Rectal smooth muscle tissue (tissue), 1 donor: Measurements from ENCODE around the gene P2RX3.

Experiments
- H3K27ac ChIP-seq: one replicate; pipeline ENCODE4 v1.7.0; 2013; ENCODE audit warnings: low read depth, low read length, inconsistent platforms
- H3K27me3 ChIP-seq: one replicate; pipeline ENCODE4 v1.7.0; 2013; ENCODE audit warnings: low read length; ENCODE audit not compliant: control insufficient read depth, insufficient read depth
- H3K36me3 ChIP-seq: one replicate; pipeline ENCODE4 v1.7.0; 2013; ENCODE audit warnings: low read length; ENCODE audit not compliant: control insufficient read depth, insufficient read depth
- H3K4me1 ChIP-seq: one replicate; pipeline ENCODE4 v1.7.0; 2013; ENCODE audit warnings: low read length; ENCODE audit not compliant: control insufficient read depth, insufficient read depth
- H3K4me3 ChIP-seq: one replicate; pipeline ENCODE4 v1.7.0; 2013; ENCODE audit warnings: low read length
- H3K9ac ChIP-seq: one replicate; pipeline ENCODE4 v1.7.0; 2013; ENCODE audit warnings: low read length

The P2RX3 gene

DNA sequence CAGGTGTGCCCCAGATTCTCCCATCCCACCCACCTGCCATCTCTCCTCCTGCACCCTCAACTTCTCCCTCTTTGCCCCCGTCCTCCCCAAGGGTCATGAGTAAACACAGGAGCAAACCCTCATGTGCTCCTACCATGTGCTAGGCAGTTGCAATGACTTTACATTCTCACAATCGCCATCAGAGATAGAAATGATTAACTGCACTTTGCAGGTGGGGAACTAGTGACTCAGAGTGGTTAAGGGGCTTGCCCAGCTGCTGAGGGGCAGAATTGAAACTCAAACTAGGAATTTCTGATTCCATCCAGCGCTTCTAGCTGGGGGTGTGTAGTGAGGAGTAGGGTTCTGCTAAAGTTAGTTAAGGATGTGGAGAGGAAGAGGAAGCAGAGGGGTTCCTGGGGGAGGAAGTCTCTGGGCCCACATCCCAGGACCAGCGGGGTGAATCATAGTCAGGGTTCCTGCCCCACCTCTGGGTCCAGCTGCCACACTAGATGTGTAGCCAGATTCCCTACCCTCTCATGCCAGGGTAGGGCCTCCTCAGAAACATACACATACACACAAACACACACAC lies 68.3 kb downstream of the P2RX3 start:
- Histone ChIP-seq H3K9ac (no peak overlapping the region), H3K4me1 (no peaks in the 10 kb centered on the region), H3K27me3 (no peaks in the 10 kb centered on the region), H3K36me3 (peaks cover 8% of the 10 kb centered on the region), H3K4me3 (no peak overlapping the region), H3K27ac (no peak overlapping the region)

DNA sequence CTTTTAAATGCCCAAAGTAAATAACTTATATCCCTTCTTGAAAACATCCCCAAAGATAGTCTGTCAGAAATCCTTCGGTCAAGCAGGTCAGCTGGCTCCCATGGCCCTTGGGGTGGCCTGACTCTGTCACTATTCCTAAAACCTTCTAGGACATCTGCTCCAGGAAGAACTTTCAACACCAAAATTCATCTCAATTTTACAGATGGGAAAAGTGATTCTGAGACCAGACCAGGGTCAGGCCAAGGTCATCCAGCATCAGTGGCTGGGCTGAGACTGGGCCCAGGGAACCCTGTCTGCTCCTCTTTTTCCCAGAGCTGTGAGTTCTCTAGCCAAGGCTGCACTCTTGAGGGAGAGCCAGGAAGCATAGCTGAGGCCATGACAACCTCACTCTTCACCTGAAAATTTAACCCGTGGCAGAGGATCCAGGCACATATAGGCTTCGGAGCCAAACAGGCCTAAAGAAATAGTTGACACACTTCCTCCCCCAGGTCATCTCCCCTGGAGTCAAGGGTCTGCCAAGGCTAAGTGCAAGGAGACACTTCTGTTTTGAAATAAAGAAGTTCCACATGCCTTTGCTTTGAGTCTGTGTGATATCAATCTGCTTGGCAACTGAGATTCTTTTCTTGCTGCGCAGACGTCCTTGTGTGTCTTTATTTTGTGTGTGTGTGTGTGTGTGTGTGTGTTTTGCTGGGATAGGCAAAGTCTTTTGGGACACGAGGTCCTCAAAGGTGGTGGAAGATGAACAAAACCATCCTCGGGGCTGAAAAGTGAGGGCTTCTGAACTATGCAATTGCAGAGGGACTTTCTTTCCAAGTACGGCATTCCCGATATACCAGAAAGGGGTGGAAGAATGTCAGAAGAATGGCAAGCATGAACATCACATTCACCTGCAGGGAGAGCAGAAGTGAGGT lies 69.1 kb downstream of the P2RX3 start:
- no peak overlapping the region for H3K9ac ChIP-seq
- H3K4me3 ChIP-seq = no peak overlapping the region
- no peaks in the 10 kb centered on the region for H3K27me3 ChIP-seq
- no peaks in the 10 kb centered on the region for H3K4me1 ChIP-seq
- H3K36me3 ChIP-seq = peaks cover 8% of the 10 kb centered on the region
- H3K27ac ChIP-seq = no peak overlapping the region

DNA sequence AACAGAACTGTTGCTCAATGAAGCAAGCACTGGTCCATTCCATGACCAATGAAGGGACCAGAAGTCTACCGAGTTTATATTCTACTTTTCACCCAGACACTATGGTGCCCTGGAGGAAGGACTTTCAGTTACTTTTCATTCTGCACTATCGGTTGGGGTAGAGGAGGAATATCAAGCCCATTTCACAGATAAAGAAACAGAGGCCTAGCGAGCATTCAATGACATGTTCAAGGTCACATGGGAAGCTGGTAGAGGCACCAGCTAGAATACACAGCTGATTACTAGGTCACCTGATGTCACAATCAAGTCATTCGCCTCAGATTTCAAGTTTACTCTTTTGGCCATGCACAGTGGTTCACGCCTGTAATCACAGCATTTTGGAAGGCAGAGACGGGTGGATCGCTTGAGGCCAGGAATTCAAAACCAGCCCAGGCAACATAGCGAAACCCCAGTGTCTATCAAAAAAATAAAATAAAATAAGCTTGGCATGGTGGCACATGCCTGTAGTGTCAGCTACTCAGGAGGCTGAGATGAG lies 69.9 kb downstream of the P2RX3 start:
- no peak overlapping the region for H3K9ac ChIP-seq
- no peak overlapping the region for H3K27ac ChIP-seq
- no peaks in the 10 kb centered on the region for H3K4me1 ChIP-seq
- no peak overlapping the region for H3K4me3 ChIP-seq
- peaks cover 8% of the 10 kb centered on the region for H3K36me3 ChIP-seq
- no peaks in the 10 kb centered on the region for H3K27me3 ChIP-seq

DNA sequence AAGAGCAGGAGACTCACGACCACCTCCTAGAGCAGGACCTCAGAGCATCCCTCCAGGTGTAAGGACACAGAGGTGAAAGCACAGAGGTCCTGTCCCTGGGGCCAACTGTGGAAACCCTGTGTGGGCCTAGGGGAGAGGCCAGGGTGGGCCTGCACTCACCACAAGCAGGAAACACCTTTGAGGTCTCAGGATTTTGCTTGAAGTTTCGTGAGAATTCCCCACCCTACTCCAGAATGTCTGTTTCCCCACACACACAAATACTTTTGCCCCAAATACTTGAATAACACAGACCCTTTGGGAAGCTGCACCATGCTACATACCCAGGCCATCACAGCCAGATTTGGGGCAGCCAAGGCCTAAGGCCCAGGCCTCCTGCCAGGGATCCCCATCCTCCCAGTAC lies 70.6 kb downstream of the P2RX3 start:
- Histone ChIP-seq H3K27me3 (no peaks in the 10 kb centered on the region), H3K27ac (no peak overlapping the region), H3K4me3 (no peak overlapping the region), H3K4me1 (no peaks in the 10 kb centered on the region), H3K9ac (no peak overlapping the region), H3K36me3 (peaks cover 12% of the 10 kb centered on the region)

DNA sequence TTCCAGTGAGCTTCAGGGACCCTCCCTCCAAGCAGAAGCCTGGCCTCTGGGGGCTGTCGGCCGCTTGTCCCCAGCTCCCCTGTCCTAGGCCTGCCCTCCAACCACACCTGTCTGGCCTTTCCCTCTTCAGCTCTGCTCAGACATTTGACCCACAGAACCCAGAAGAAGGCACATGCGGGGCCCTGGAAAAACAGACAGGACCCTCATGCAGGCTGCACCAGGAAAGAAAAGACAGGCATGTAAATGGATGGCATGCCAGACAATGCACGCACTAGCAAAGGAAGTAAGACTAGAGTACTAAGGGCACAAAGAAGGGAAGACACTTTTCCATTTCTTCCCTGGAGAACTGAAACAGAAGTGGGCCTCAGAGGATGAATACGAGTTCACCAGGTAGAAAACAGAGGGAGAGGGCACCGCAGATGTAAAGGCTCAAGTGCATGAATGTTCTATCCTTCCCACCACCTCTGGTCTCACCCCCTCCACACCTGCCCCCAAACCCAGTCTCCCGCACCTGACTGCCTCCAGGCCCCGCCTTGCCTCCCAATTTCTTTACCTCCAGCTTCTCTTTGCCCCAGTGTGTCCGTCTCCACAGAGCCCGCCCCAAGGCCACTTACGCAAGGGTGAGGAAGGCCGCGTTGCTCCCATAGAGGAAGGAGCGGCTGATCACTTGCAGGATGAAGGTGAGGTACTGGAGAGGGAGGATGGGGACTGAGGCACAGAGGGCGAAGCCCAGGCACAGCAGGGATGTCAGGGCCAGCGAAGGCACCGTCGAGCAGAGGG lies 71.4 kb downstream of the P2RX3 start:
- Histone ChIP-seq H3K4me1 (no peaks in the 10 kb centered on the region), H3K4me3 (no peak overlapping the region), H3K9ac (no peak overlapping the region), H3K36me3 (peaks cover 15% of the 10 kb centered on the region), H3K27me3 (no peaks in the 10 kb centered on the region), H3K27ac (no peak overlapping the region)

DNA sequence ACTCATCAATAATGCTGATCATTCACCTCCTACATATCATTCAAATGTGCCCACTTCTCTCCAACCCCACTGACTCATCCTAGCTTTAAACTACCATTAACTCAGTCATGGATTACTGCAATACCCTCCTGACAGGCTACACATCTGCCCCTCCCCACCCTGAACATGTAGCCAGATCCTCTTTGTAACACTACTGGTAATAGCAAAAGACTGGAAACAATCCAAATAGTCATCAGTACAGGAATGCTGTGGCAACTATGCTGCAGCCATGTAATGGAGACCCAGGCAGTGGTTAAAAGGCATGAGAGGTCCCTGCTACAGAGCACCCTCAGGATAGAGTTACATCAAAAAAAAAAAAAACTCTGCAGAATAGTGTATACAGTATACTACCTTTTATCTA lies 72.1 kb downstream of the P2RX3 start:
- Histone ChIP-seq H3K9ac (no peak overlapping the region), H3K4me3 (no peak overlapping the region), H3K27me3 (no peaks in the 10 kb centered on the region), H3K4me1 (no peaks in the 10 kb centered on the region), H3K36me3 (peaks cover 23% of the 10 kb centered on the region), H3K27ac (no peak overlapping the region)

DNA sequence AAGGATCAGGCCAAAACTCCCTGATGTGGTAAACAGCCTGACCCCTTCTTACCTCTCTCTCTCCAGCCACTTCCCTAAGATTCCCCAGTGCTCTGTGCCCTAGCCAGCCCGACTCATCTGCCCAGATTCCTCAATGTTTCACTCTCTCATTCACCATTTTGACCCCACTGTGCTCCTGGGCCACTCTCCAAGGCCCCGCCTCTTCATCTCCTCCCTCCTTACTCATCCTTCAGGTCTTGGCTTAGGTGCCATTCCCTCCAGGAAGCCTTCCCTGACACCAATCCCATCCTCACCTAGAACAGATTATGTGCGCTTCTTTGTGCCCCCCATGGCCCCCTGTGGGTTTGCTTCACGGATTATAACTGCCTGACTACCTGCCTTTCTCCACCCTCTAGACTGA lies 75.5 kb downstream of the P2RX3 start:
- Histone ChIP-seq H3K27me3 (no peaks in the 10 kb centered on the region), H3K27ac (no peak overlapping the region), H3K9ac (no peak overlapping the region), H3K4me1 (no peaks in the 10 kb centered on the region), H3K4me3 (no peak overlapping the region), H3K36me3 (peaks cover 29% of the 10 kb centered on the region)

DNA sequence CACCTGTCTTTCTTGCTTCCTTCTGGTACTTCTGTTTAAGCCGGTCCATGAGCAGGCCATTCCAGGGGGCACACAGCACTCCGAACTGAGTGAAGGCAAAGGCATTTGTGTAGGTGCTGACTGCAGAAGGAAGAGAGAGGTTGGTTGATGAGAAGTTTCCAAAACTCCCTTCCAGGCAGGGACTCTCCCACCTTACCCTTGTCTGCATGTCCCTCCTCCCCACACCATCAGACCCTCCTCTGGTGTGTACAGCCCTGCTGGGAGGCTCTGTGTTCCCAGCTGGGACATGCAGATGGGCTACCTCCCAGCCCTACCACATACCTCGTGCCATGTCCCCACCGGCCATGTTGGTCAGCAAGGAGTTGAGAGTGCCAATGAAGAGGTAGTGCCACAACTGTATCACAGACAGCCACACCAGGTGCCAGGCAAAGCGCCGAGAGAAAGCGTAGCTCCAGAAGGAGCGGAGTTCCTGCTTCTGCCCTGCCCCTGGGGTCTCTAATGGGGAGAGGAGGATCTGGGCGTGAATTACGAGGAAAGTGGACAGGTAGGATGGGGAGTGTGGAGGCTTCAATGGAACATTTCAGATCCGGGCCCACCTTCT lies 76.6 kb downstream of the P2RX3 start:
- H3K36me3 ChIP-seq = peaks cover 29% of the 10 kb centered on the region

DNA sequence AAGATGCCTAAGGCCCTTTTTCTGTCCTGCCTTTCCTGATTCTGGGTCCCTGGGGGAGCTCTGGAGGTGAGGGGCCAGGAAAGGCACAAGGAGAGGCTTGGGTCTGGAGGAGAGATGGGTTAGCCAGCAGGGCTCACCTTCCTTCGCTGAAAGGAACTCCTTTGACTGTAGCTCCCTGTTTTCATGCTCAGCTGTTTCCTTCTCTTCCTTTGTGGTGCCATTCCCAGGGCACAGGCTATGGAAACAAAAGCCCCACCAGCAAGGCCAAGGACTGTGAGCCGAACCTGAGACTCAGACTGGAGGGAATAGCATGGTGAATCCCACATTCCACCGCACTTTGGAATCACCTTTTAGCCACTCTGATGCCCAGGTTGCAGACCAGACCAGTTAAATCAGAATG lies 78.3 kb downstream of the P2RX3 start:
- Histone ChIP-seq H3K4me1 (no peaks in the 10 kb centered on the region), H3K4me3 (no peak overlapping the region), H3K27ac (no peak overlapping the region), H3K27me3 (no peaks in the 10 kb centered on the region), H3K36me3 (peaks cover 29% of the 10 kb centered on the region), H3K9ac (no peak overlapping the region)

More for the DNA sequence above, 76.6 kb downstream of the P2RX3 start:
- H3K9ac ChIP-seq = no peak overlapping the region
- H3K4me1 ChIP-seq = no peaks in the 10 kb centered on the region
- no peak overlapping the region for H3K27ac ChIP-seq
- no peaks in the 10 kb centered on the region for H3K27me3 ChIP-seq
- no peak overlapping the region for H3K4me3 ChIP-seq

DNA sequence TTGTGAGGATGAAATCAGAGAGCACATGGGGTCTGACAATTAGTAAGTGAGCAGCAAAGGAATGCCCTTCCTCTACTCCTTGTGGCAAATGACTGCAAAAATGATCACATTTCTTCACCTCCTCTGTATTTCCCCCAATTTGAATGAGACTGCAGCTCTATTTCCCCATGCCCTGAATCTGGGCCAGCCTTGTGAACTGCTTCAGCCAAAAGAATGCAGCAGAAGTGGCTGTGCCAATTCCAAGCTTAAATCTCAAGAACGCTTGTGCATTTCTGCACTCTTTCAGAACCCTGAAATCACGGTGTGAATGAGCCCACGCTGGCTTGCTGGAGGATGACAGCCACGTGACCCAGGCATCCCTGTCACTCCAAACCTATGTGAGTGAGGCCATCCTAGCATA lies 78.9 kb downstream of the P2RX3 start:
- no peaks in the 10 kb centered on the region for H3K27me3 ChIP-seq
- H3K27ac ChIP-seq = no peak overlapping the region
- no peak overlapping the region for H3K4me3 ChIP-seq
- H3K4me1 ChIP-seq = no peaks in the 10 kb centered on the region
- H3K36me3 ChIP-seq = peaks cover 29% of the 10 kb centered on the region
- H3K9ac ChIP-seq = no peak overlapping the region

DNA sequence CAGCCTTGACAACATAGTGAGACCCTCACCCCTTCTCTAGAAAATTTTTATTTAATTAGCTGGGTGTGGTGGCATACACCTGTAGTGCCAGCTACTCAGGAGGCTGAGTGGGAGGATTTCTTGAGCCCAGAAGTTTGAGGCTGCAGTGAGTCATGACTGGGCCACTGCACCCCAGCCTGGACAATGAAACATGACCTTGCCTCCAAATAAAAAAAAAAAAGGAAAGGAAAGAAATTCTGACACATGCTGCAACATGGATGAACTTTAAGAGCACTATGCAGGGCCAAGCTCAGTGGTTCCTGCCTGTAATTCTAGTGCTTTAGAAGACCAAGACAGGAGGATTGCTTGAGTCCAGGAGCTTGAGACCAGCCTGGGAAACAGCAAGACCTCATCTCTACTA lies 80.0 kb downstream of the P2RX3 start:
- Histone ChIP-seq H3K4me3 (no peak overlapping the region), H3K4me1 (no peaks in the 10 kb centered on the region), H3K27me3 (no peaks in the 10 kb centered on the region), H3K27ac (no peak overlapping the region), H3K36me3 (peaks cover 29% of the 10 kb centered on the region), H3K9ac (no peak overlapping the region)

DNA sequence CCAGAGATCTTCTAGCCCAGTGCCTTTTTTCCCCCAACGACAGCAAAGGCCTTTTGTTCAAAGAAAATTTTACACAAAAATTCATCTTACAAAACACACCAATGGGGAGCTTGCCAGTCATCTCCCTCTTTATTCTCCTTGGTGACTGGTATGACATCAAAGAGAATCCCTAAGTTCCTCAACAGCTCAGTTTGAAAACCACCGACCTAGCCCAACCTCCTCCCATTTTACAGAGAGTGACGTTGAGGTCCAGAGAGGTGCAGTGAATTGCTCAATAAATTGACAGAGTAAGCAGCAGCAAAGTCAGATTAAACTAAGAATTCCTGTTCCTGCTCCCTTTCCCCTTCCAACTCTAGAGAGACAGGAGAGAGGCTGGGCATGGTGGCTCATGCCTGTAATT lies 81.0 kb downstream of the P2RX3 start:
- Histone ChIP-seq H3K9ac (no peak overlapping the region), H3K4me3 (no peak overlapping the region), H3K4me1 (no peaks in the 10 kb centered on the region), H3K36me3 (peaks cover 23% of the 10 kb centered on the region), H3K27ac (no peak overlapping the region), H3K27me3 (no peaks in the 10 kb centered on the region)
